Urinary bladder (tissue), 4 donors: ENCODE measurements around the gene CLDN6. TPM values are rescaled to one million over a fixed set of nuclear protein-coding genes. Genes with fewer than 3 reads are reported as not detected.

Experiments
- DNase-seq: peaks from one replicate; pipeline ENCODE4 v3.0.0-alpha.2; 2015; ENCODE audit errors: extremely low spot score
- H3K27ac ChIP-seq: one replicate; pipeline ENCODE4 v1.5.1; 2013; ENCODE audit warnings: low read depth, mild to moderate bottlenecking, moderate library complexity
- H3K36me3 ChIP-seq: one replicate; pipeline ENCODE4 v1.6.1; 2013; ENCODE audit warnings: mild to moderate bottlenecking, moderate library complexity; ENCODE audit not compliant: insufficient read depth
- H3K4me1 ChIP-seq: one replicate; pipeline ENCODE4 v1.6.1; 2013; ENCODE audit warnings: mild to moderate bottlenecking, moderate library complexity; ENCODE audit not compliant: insufficient read depth
- H3K4me3 ChIP-seq: one replicate; pipeline ENCODE4 v1.5.1; 2013; ENCODE audit warnings: low read depth, low read length
- WGBS: extraction: QIAGEN DNeasy Blood & Tissue Kit; methylation state at CpG from one replicate; pipeline ENCODE4 v1.1.7; 2013; 5-methylcytosine and 5-hydroxymethylcytosine counted together
- polyA plus RNA-seq: library from polyadenylated mRNA; stranded (reverse); fragments of 200-250 nt; gene quantifications from one replicate; pipeline ENCODE4 v1.2.3, GENCODE V29; 2013
- total RNA-seq: library from RNA; depleted of rRNA; stranded (reverse); fragments of >200 nt; gene quantifications from one replicate; pipeline ENCODE4 v1.2.3, GENCODE V29; 2014
- donor health status: healthy with polysubstance abuse.
- donor health status: healthy.

Gene CLDN6
- total and polyA plus RNA-seq, 2 donors = not detected

GRCh38 chr16:2988590-2989099 is 29.3 kb downstream of the CLDN6 start:
- no peaks in the 10 kb centered on the region for H3K36me3 ChIP-seq
- no peak for DNase-seq
- no peaks in the 10 kb centered on the region for H3K4me1 ChIP-seq
- WGBS = 60% methylated on average over 8 of the region's 8 CpGs
- H3K27ac ChIP-seq = no peak overlapping the region
- no peak overlapping the region for H3K4me3 ChIP-seq

- H3K4me3 ChIP-seq = no peak overlapping the region
- 48% methylated on average over 8 of the region's 8 CpGs for WGBS
Measured at GRCh38 chr16:2987833-2988232, 30.1 kb downstream of the CLDN6 start.

GRCh38 chr16:2987286-2987685 is 30.7 kb downstream of the CLDN6 start:
- Histone ChIP-seq H3K4me3 (no peak overlapping the region), H3K4me1 (no peaks in the 10 kb centered on the region), H3K36me3 (no peaks in the 10 kb centered on the region), H3K27ac (no peak overlapping the region)
- WGBS = 78% methylated on average over 9 of the region's 9 CpGs
- no peak for DNase-seq

More at GRCh38 chr16:2987833-2988232, 30.1 kb downstream of the CLDN6 start:
- no peaks in the 10 kb centered on the region for H3K36me3 ChIP-seq
- no peaks in the 10 kb centered on the region for H3K4me1 ChIP-seq
- H3K27ac ChIP-seq = no peak overlapping the region
- DNase-seq = no peak

- no peak overlapping the region for H3K4me3 ChIP-seq
- H3K36me3 ChIP-seq = no peaks in the 10 kb centered on the region
- no peak for DNase-seq
- no peaks in the 10 kb centered on the region for H3K4me1 ChIP-seq
- WGBS = 73% methylated on average over 17 of the region's 17 CpGs
- no peak overlapping the region for H3K27ac ChIP-seq
Measured at GRCh38 chr16:2986623-2987188, 31.3 kb downstream of the CLDN6 start.

GRCh38 chr16:2985893-2986355 is 32.1 kb downstream of the CLDN6 start:
- 86% methylated on average over 15 of the region's 15 CpGs for WGBS
- no peaks in the 10 kb centered on the region for H3K4me1 ChIP-seq
- H3K36me3 ChIP-seq = no peaks in the 10 kb centered on the region
- DNase-seq = no peak
- no peak overlapping the region for H3K27ac ChIP-seq
- H3K4me3 ChIP-seq = no peak overlapping the region

GRCh38 chr16:2985462-2985861 is 32.5 kb downstream of the CLDN6 start:
- WGBS = 52% methylated on average over 9 of the region's 9 CpGs
- no peaks in the 10 kb centered on the region for H3K36me3 ChIP-seq
- no peak overlapping the region for H3K27ac ChIP-seq
- no peak for DNase-seq
- H3K4me3 ChIP-seq = no peak overlapping the region
- H3K4me1 ChIP-seq = no peaks in the 10 kb centered on the region

GRCh38 chr16:2983706-2984136 is 34.3 kb downstream of the CLDN6 start:
- H3K27ac ChIP-seq = no peak overlapping the region
- no peaks in the 10 kb centered on the region for H3K4me1 ChIP-seq
- no peak for DNase-seq
- 10% methylated on average over 42 of the region's 42 CpGs for WGBS
- H3K36me3 ChIP-seq = no peaks in the 10 kb centered on the region
- no peak overlapping the region for H3K4me3 ChIP-seq

GRCh38 chr16:2982402-2982801 is 35.6 kb downstream of the CLDN6 start:
- Histone ChIP-seq H3K4me1 (no peaks in the 10 kb centered on the region), H3K4me3 (no peak overlapping the region), H3K36me3 (no peaks in the 10 kb centered on the region), H3K27ac (no peak overlapping the region)
- no peak for DNase-seq
- 83% methylated on average over 5 of the region's 5 CpGs for WGBS

- no peak for DNase-seq
- no peak overlapping the region for H3K4me3 ChIP-seq
- WGBS = 71% methylated on average over 4 of the region's 4 CpGs
- no peak overlapping the region for H3K27ac ChIP-seq
- H3K4me1 ChIP-seq = no peaks in the 10 kb centered on the region
- no peaks in the 10 kb centered on the region for H3K36me3 ChIP-seq
Measured at GRCh38 chr16:2981899-2982250, 36.1 kb downstream of the CLDN6 start.

- Histone ChIP-seq H3K4me3 (no peak overlapping the region), H3K27ac (no peak overlapping the region), H3K4me1 (no peaks in the 10 kb centered on the region), H3K36me3 (no peaks in the 10 kb centered on the region)
- WGBS = 40% methylated on average over 33 of the region's 33 CpGs
- DNase-seq = no peak
Measured at GRCh38 chr16:2981177-2981898, 36.6 kb downstream of the CLDN6 start.

- no peaks in the 10 kb centered on the region for H3K36me3 ChIP-seq
- peak within 1 kb of the TSS; percentile 77 for H3K4me3 ChIP-seq
- 5% methylated on average over 91 of the region's 91 CpGs for WGBS
Measured at GRCh38 chr16:2980227-2981176, 37.5 kb downstream of the CLDN6 start, which contains the start of gene PKMYT1. TSS of gene PKMYT1 (minus strand) at chr16:2980446. CDS start at chr16:2979657, 789 bp downstream.

GRCh38 chr16:2979669-2980226 is 38.2 kb downstream of the CLDN6 start:
- Histone ChIP-seq H3K4me1 (no peaks in the 10 kb centered on the region), H3K4me3 (peak overlapping the region; percentile 77), H3K36me3 (no peaks in the 10 kb centered on the region), H3K27ac (no peak overlapping the region)
- DNase-seq = no peak
- 8% methylated on average over 43 of the region's 43 CpGs for WGBS

More at GRCh38 chr16:2980227-2981176, 37.5 kb downstream of the CLDN6 start, which contains the start of gene PKMYT1:
- peak; percentile 62 for DNase-seq
- no peaks in the 10 kb centered on the region for H3K4me1 ChIP-seq
- peak within 1 kb of the TSS; percentile 88 for H3K27ac ChIP-seq

GRCh38 chr16:2977440-2977839 is 40.5 kb downstream of the CLDN6 start:
- Histone ChIP-seq H3K36me3 (no peaks in the 10 kb centered on the region), H3K27ac (no peak overlapping the region), H3K4me1 (no peaks in the 10 kb centered on the region), H3K4me3 (no peak overlapping the region)
- no peak for DNase-seq
- WGBS = 82% methylated on average over 6 of the region's 6 CpGs
